DND-41 (cell line): ENCODE data around the gene TTYH3.

Experiments
- CTCF ChIP-seq: IDR thresholded peaks from 2 replicates; pipeline ENCODE4 v1.5.1; 2012; ENCODE audit warnings: borderline replicate concordance, low read length, moderate library complexity, mild to moderate bottlenecking; ENCODE audit not compliant: poor library complexity, severe bottlenecking; ENCODE audit errors: extremely low read depth
- EZH2 ChIP-seq: IDR thresholded peaks from 3 replicates; pipeline ENCODE4 v1.6.1; 2012; ENCODE audit warnings: borderline replicate concordance, low read depth, mild to moderate bottlenecking, moderate library complexity, low read length, inconsistent platforms; ENCODE audit not compliant: severe bottlenecking

GRCh38 chr7:2606539-2606936, 25.2 kb upstream of the TTYH3 start:
- TF ChIP-seq CTCF (no peak), EZH2 (no peak)
